GM19467 (cell line): ENCODE results near the gene CSMD2.

Experiments used
- ATAC-seq: cut with Tn5 transposase; IDR thresholded peaks from one replicate; pipeline ENCODE4 v1.9.1; 2021; ENCODE audit warnings: mild to moderate bottlenecking, moderate library complexity; ENCODE audit not compliant: unreplicated experiment

Gene CSMD2

GRCh38 chr1:33768106-33768505 lies 396.9 kb downstream of the CSMD2 start:
- ATAC-seq = no peak

- no peak for ATAC-seq
Measured at GRCh38 chr1:33764149-33764548, 400.9 kb downstream of the CSMD2 start.

- no peak for ATAC-seq
Measured at GRCh38 chr1:33763406-33763805, 401.6 kb downstream of the CSMD2 start.

- ATAC-seq = no peak
Measured at GRCh38 chr1:33762962-33763361, 402.1 kb downstream of the CSMD2 start.

GRCh38 chr1:33762109-33762830 lies 402.8 kb downstream of the CSMD2 start:
- ATAC-seq = no peak

GRCh38 chr1:33758698-33759097 lies 406.3 kb downstream of the CSMD2 start:
- no peak for ATAC-seq

GRCh38 chr1:33753087-33753856 lies 411.8 kb downstream of the CSMD2 start:
- no peak for ATAC-seq

GRCh38 chr1:33745942-33746341 lies 419.1 kb downstream of the CSMD2 start:
- ATAC-seq = no peak

GRCh38 chr1:33743221-33743998 lies 421.6 kb downstream of the CSMD2 start:
- no peak for ATAC-seq

- no peak for ATAC-seq
Measured at GRCh38 chr1:33742663-33743062, 422.4 kb downstream of the CSMD2 start.

GRCh38 chr1:33741749-33742148 lies 423.3 kb downstream of the CSMD2 start:
- no peak for ATAC-seq

GRCh38 chr1:33740040-33740744 lies 424.8 kb downstream of the CSMD2 start:
- no peak for ATAC-seq

- no peak for ATAC-seq
Measured at GRCh38 chr1:33738976-33739375, 426.1 kb downstream of the CSMD2 start.

- ATAC-seq = no peak
Measured at GRCh38 chr1:33738536-33738935, 426.5 kb downstream of the CSMD2 start.

GRCh38 chr1:33736496-33736895 lies 428.5 kb downstream of the CSMD2 start:
- ATAC-seq = no peak

GRCh38 chr1:33735624-33736023 lies 429.4 kb downstream of the CSMD2 start:
- no peak for ATAC-seq

- ATAC-seq = no peak
Measured at GRCh38 chr1:33727310-33727709, 437.7 kb downstream of the CSMD2 start.

- ATAC-seq = no peak
Measured at GRCh38 chr1:33726274-33726804, 438.7 kb downstream of the CSMD2 start.

- no peak for ATAC-seq
Measured at GRCh38 chr1:33725556-33726160, 439.4 kb downstream of the CSMD2 start.

GRCh38 chr1:33725037-33725436 lies 440.0 kb downstream of the CSMD2 start:
- ATAC-seq = no peak
